Natural killer cell (primary cell): ENCODE measurements around the gene KCNN1. TPM values are rescaled to one million over a fixed set of nuclear protein-coding genes. Genes with fewer than 3 reads are reported as not detected.

Source experiments
- ATAC-seq, 3 donors: fragments of 150-1000 bp in 2 of 3; fragments of 200-7000 bp in 1 of 3; cut with Tn5 transposase; 1 replicate in 1 of 3; 2 replicates in 2 of 3; pipeline ENCODE4 v1.10.0; 2021; ENCODE audit warnings: mild to moderate bottlenecking in 2 of 3, moderate library complexity in 2 of 3
- DNase-seq, 2 donors: peaks; one replicate each; pipeline versions ENCODE4 v3.0.0 to v3.0.0-alpha.2; 2013 to 2021; ENCODE audit warnings: mixed read lengths in 1 of 2
- H3K27ac ChIP-seq: one replicate; pipeline ENCODE4 v1.5.1; 2013; ENCODE audit warnings: mild to moderate bottlenecking, low read length
- H3K27me3 ChIP-seq: one replicate; pipeline ENCODE4 v1.6.1; 2013; ENCODE audit warnings: low read length; ENCODE audit not compliant: control insufficient read depth, insufficient read depth
- H3K36me3 ChIP-seq: one replicate; pipeline ENCODE4 v1.6.1; 2013; ENCODE audit warnings: low read length; ENCODE audit not compliant: control insufficient read depth, insufficient read depth
- H3K4me1 ChIP-seq: one replicate; pipeline ENCODE4 v1.6.1; 2013; ENCODE audit warnings: low read length; ENCODE audit not compliant: control insufficient read depth, insufficient read depth
- H3K4me3 ChIP-seq: one replicate; pipeline ENCODE4 v1.5.1; 2013; ENCODE audit warnings: low read length
- H3K9me3 ChIP-seq: one replicate; pipeline ENCODE4 v1.6.1; 2013; ENCODE audit warnings: low read length; ENCODE audit not compliant: control insufficient read depth, insufficient read depth
- H3K27ac Mint-ChIP-seq, 2 donors: one replicate each; pipeline ENCODE4 v1.8.0; 2022; ENCODE audit warnings: mild to moderate bottlenecking in 2 of 2, mixed read lengths in 2 of 2, moderate library complexity in 1 of 2
- H3K27me3 Mint-ChIP-seq, 2 donors: one replicate each; pipeline ENCODE4 v1.8.0; 2022; ENCODE audit warnings: low read depth in 2 of 2, mixed read lengths in 2 of 2
- H3K36me3 Mint-ChIP-seq: one replicate; pipeline ENCODE4 v1.8.0; 2022; ENCODE audit warnings: mixed read lengths
- H3K4me1 Mint-ChIP-seq, 2 donors: one replicate each; pipeline ENCODE4 v1.8.0; 2022; ENCODE audit warnings: mixed read lengths in 2 of 2
- H3K4me3 Mint-ChIP-seq: one replicate; pipeline ENCODE4 v1.8.0; 2022; ENCODE audit warnings: mild to moderate bottlenecking, moderate library complexity, mixed read lengths
- H3K9me3 Mint-ChIP-seq, 2 donors: one replicate each; pipeline ENCODE4 v1.8.0; 2022; ENCODE audit warnings: mixed read lengths in 2 of 2
- CTCF ChIP-seq: fragments of 200-600 bp; IDR thresholded peaks from one replicate; pipeline ENCODE4 v1.8.0; 2022; ENCODE audit warnings: antibody characterized with exemption
- WGBS: methylation state at CpG from one replicate; pipeline ENCODE4 v1.1.7; 2013; ENCODE audit warnings: missing lambda C conversion rate; ENCODE audit not compliant: insufficient coverage; 5-methylcytosine and 5-hydroxymethylcytosine counted together
- intact Hi-C: fragments of 100-400 bp; cut with micrococcal nuclease; formaldehyde crosslinking; loops from one replicate; pipeline ENCODE4 v1.14.2; 2022
- total RNA-seq, 4 donors: library from RNA; stranded (reverse); fragments of 120-200 nt in 1 of 4; gene quantifications; one replicate each; pipeline versions ENCODE4 v1.2.3 to v1.2.4, GENCODE V29; 2013 to 2022

The KCNN1 gene
- total RNA-seq, 3 donors from 2014 or later (not counting 1 experiment from before 2014, with no cell fraction given) = not detected

GRCh38 chr19:17942582-17943273 lies 24.2 kb upstream of the KCNN1 start:
- 97% methylated on average over 41 of the region's 41 CpGs for WGBS
- Mint-ChIP-seq H3K36me3 (no peaks in the 10 kb centered on the region), H3K4me1 (peaks cover 6 to 16% of the 10 kb centered on the region in 2 donors), H3K4me3 (no peak overlapping the region), H3K27ac (no peak overlapping the region), H3K9me3 (no peaks in the 10 kb centered on the region), H3K27me3 (peaks cover 0 to 3% of the 10 kb centered on the region in 2 donors)
- no peak for DNase-seq
- H3K4me1 ChIP-seq = peaks cover 9% of the 10 kb centered on the region
- no peak for TF ChIP-seq CTCF
- no peak for ATAC-seq
- H3K27me3 ChIP-seq = no peaks in the 10 kb centered on the region
- no peak overlapping the region for H3K27ac ChIP-seq
- intact Hi-C loops = no loop called here
- peaks cover 13% of the 10 kb centered on the region for H3K36me3 ChIP-seq
- no peaks in the 10 kb centered on the region for H3K9me3 ChIP-seq
- no peak overlapping the region for H3K4me3 ChIP-seq

GRCh38 chr19:17943274-17944221 lies 23.4 kb upstream of the KCNN1 start:
- intact Hi-C loops = no loop called here
- TF ChIP-seq CTCF = no peak

GRCh38 chr19:17944301-17944700 lies 22.6 kb upstream of the KCNN1 start:
- Mint-ChIP-seq H3K27ac (peak overlapping the region in 1 of 2 donors; percentile 27), H3K27me3 (peaks cover 3 to 5% of the 10 kb centered on the region in 2 donors), H3K9me3 (no peaks in the 10 kb centered on the region), H3K4me1 (peaks cover 10 to 20% of the 10 kb centered on the region in 2 donors), H3K36me3 (no peaks in the 10 kb centered on the region), H3K4me3 (no peak overlapping the region)
- Histone ChIP-seq H3K36me3 (peaks cover 11% of the 10 kb centered on the region), H3K4me1 (peaks cover 18% of the 10 kb centered on the region), H3K4me3 (no peak overlapping the region), H3K27ac (no peak overlapping the region), H3K9me3 (no peaks in the 10 kb centered on the region), H3K27me3 (peaks cover 5% of the 10 kb centered on the region)
- no peak for TF ChIP-seq CTCF
- no peak for ATAC-seq
- no peak for DNase-seq
- intact Hi-C loops = no loop called here
- 95% methylated on average over 4 of the region's 4 CpGs for WGBS

More at GRCh38 chr19:17943274-17944221, 23.4 kb upstream of the KCNN1 start:
- Histone ChIP-seq H3K9me3 (no peaks in the 10 kb centered on the region), H3K27ac (no peak overlapping the region), H3K4me1 (peaks cover 11% of the 10 kb centered on the region), H3K4me3 (no peak overlapping the region), H3K27me3 (no peaks in the 10 kb centered on the region), H3K36me3 (peaks cover 13% of the 10 kb centered on the region)
- Mint-ChIP-seq H3K27ac (peak overlapping the region in 1 of 2 donors; percentile 27), H3K4me1 (peaks cover 6 to 16% of the 10 kb centered on the region in 2 donors), H3K27me3 (peaks cover 0 to 3% of the 10 kb centered on the region in 2 donors), H3K4me3 (no peak overlapping the region), H3K9me3 (no peaks in the 10 kb centered on the region), H3K36me3 (no peaks in the 10 kb centered on the region)
- no peak for ATAC-seq
- DNase-seq = no peak
- 93% methylated on average over 56 of the region's 57 CpGs for whole genome bisulfite sequencing
